Measurements from ENCODE around the gene CRACDL.

CRACDL gene

GRCh38 chr2:98924910-98925309, 11.1 kb downstream of the CRACDL start:
- DNase-seq (ENCODE audit: low read depth in 2 of 2), result no peak

- no peak for DNase-seq (ENCODE audit: low read depth in 2 of 2)
Measured at GRCh38 chr2:98924038-98924830, 11.8 kb downstream of the CRACDL start.

GRCh38 chr2:98923244-98923940, 12.6 kb downstream of the CRACDL start:
- no peak for DNase-seq (ENCODE audit: low read depth in 2 of 2)

GRCh38 chr2:98921062-98921461, 15.0 kb downstream of the CRACDL start:
- no peak for DNase-seq (ENCODE audit: low read depth in 2 of 2)

- no peak for DNase-seq (ENCODE audit: low read depth in 2 of 2)
Measured at GRCh38 chr2:98917031-98917471, 19.0 kb downstream of the CRACDL start.

- no peak for DNase-seq (ENCODE audit: low read depth in 2 of 2)
Measured at GRCh38 chr2:98915751-98916358, 20.2 kb downstream of the CRACDL start.

GRCh38 chr2:98914713-98915580, 21.1 kb downstream of the CRACDL start:
- DNase-seq (ENCODE audit: low read depth in 2 of 2), result no peak

- DNase-seq (ENCODE audit: low read depth in 2 of 2), result no peak
Measured at GRCh38 chr2:98913916-98914712, 21.9 kb downstream of the CRACDL start.

- DNase-seq (ENCODE audit: low read depth in 2 of 2), result no peak
Measured at GRCh38 chr2:98912957-98913915, 22.8 kb downstream of the CRACDL start.

GRCh38 chr2:98912221-98912851, 23.7 kb downstream of the CRACDL start:
- no peak for DNase-seq (ENCODE audit: low read depth in 2 of 2)

GRCh38 chr2:98911376-98912154, 24.5 kb downstream of the CRACDL start:
- DNase-seq (ENCODE audit: low read depth in 2 of 2), result no peak

GRCh38 chr2:98911126-98911375, 25.0 kb downstream of the CRACDL start:
- no peak for DNase-seq (ENCODE audit: low read depth in 2 of 2)

- no peak for DNase-seq (ENCODE audit: low read depth in 2 of 2)
Measured at GRCh38 chr2:98910349-98911125, 25.5 kb downstream of the CRACDL start.

GRCh38 chr2:98909317-98910211, 26.5 kb downstream of the CRACDL start:
- no peak for DNase-seq (ENCODE audit: low read depth in 2 of 2)

- no peak for DNase-seq (ENCODE audit: low read depth in 2 of 2)
Measured at GRCh38 chr2:98908931-98909316, 27.1 kb downstream of the CRACDL start.

- no peak for DNase-seq (ENCODE audit: low read depth in 2 of 2)
Measured at GRCh38 chr2:98907966-98908905, 27.8 kb downstream of the CRACDL start.

Data from stimulated activated CD8-positive, alpha-beta memory T cell treated with anti-CD3 and anti-CD28 coated beads, Interleukin-2, amount 100 ng/mL, for 1 hour (primary cell).